CD4-positive, alpha-beta T cell (primary cell): ENCODE data around the gene PGF. TPM values are rescaled to one million over a fixed set of nuclear protein-coding genes. Genes with fewer than 3 reads are reported as not detected.

Experiments
- ATAC-seq: fragments of 200-7000 bp; cut with Tn5 transposase; one replicate; pipeline ENCODE4 v1.10.0; 2022; ENCODE audit warnings: mild to moderate bottlenecking; ENCODE audit not compliant: poor library complexity
- CTCF ChIA-PET: fragments of 350-600 bp; sonication (Branson Sonifier 250); formaldehyde crosslinking; loops from one replicate; lab custom pipeline; 2021; ENCODE audit warnings: antibody characterized with exemption, inconsistent platforms; lab: Charles Lee
- POLR2A ChIA-PET: fragments of 350-600 bp; sonication (Branson Sonifier 250); formaldehyde crosslinking; loops from one replicate; lab custom pipeline; 2021; ENCODE audit warnings: antibody characterized with exemption, inconsistent platforms; lab: Charles Lee
- DNase-seq, 14 experiments: peaks; one replicate each; pipeline ENCODE4 v3.0.0-alpha.2; 2013 to 2020; ENCODE audit warnings: mixed read lengths in 2 of 14
- H3K27ac ChIP-seq, 2 donors: one replicate each; pipeline versions ENCODE4 v1.5.1 to v1.7.0; 2013; ENCODE audit warnings: low read length in 2 of 2, low read depth in 1 of 2, mild to moderate bottlenecking in 1 of 2
- H3K27me3 ChIP-seq, 2 experiments: 1 replicate in 1 of 2; 2 replicates in 1 of 2; pipeline versions ENCODE4 v1.6.1 to v1.7.0; 2013; ENCODE audit warnings: low read length in 2 of 2, control low read depth in 1 of 2, mild to moderate bottlenecking in 1 of 2, moderate library complexity in 1 of 2; ENCODE audit not compliant: insufficient read depth in 2 of 2, control insufficient read depth in 1 of 2
- H3K36me3 ChIP-seq: one replicate; pipeline ENCODE4 v1.6.1; 2013; ENCODE audit warnings: low read length, control low read depth; ENCODE audit not compliant: insufficient read depth
- H3K4me1 ChIP-seq: one replicate; pipeline ENCODE4 v1.6.1; 2013; ENCODE audit warnings: low read length, control low read depth; ENCODE audit not compliant: insufficient read depth
- H3K4me3 ChIP-seq: one replicate; pipeline ENCODE4 v1.5.1; 2013; ENCODE audit warnings: mild to moderate bottlenecking, low read length, moderate library complexity
- H3K9me3 ChIP-seq, 2 experiments: 1 replicate in 1 of 2; 2 replicates in 1 of 2; pipeline versions ENCODE4 v1.6.1 to v1.7.0; 2013; ENCODE audit warnings: low read length in 2 of 2, mild to moderate bottlenecking in 2 of 2, control low read depth in 1 of 2, moderate library complexity in 1 of 2; ENCODE audit not compliant: control insufficient read depth in 1 of 2, insufficient read depth in 1 of 2
- H3K27ac Mint-ChIP-seq: one replicate; pipeline ENCODE4 v1.8.0; 2020; ENCODE audit warnings: mixed read lengths
- H3K27me3 Mint-ChIP-seq: one replicate; pipeline ENCODE4 v1.8.0; 2021; ENCODE audit warnings: mixed read lengths
- H3K36me3 Mint-ChIP-seq: one replicate; pipeline ENCODE4 v1.8.0; 2021; ENCODE audit warnings: low read depth, mixed read lengths
- H3K4me1 Mint-ChIP-seq: one replicate; pipeline ENCODE4 v1.8.0; 2021; ENCODE audit warnings: low read depth, mixed read lengths
- H3K4me3 Mint-ChIP-seq: one replicate; pipeline ENCODE4 v1.8.0; 2020; ENCODE audit warnings: mild to moderate bottlenecking, mixed read lengths
- H3K9me3 Mint-ChIP-seq: one replicate; pipeline ENCODE4 v1.8.0; 2020; ENCODE audit warnings: mixed read lengths
- CTCF ChIP-seq: fragments of 200-600 bp; IDR thresholded peaks from one replicate; pipeline ENCODE4 v1.8.0; 2022; ENCODE audit warnings: antibody characterized with exemption, mild to moderate bottlenecking
- intact Hi-C, 2 experiments: fragments of 100-400 bp; cut with DNase I in 1 of 2; cut with micrococcal nuclease in 1 of 2; formaldehyde crosslinking; loops; one replicate each; pipeline versions ENCODE4 v1.15.1 to v1.9.0; 2023 to 2025; cut with DNase I, micrococcal nuclease
- total RNA-seq, 174 experiments: library from RNA in 2 of 174; stranded (reverse) in 2 of 174; gene quantifications; one replicate each; pipeline ENCODE4 v1.2.3 and lab custom pipeline; 2021 to 2026

PGF gene
- total RNA-seq, 2 experiments from 2014 or later: 0.11 TPM; not detected in 1

DNA sequence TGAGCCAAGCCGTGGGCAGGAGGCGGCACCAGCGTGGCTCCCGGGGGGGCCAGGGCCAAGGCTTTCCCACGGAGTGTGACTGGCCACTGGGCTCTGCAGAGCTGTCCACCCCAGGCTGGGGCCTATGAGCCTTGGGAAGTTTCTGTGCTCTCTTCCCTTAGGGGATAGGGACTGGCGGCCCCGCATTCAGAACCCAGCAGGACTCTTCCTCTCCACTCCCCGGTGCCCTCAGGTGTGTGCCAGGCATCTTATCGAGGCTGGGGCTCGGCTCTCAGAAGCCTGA is 29.6 kb upstream of the PGF start:
- ChIA-PET CTCF (no interaction called here), POLR2A (no interaction called here)
- no peaks in the 10 kb centered on the region for H3K4me1 Mint-ChIP-seq
- H3K27me3 ChIP-seq: no peaks in the 10 kb centered on the region
- no peak overlapping the region for H3K27ac ChIP-seq
- H3K36me3 ChIP-seq: no peaks in the 10 kb centered on the region
- H3K36me3 Mint-ChIP-seq: no peaks in the 10 kb centered on the region
- DNase-seq (no peak), ATAC-seq (no peak)
- H3K27me3 Mint-ChIP-seq: no peaks in the 10 kb centered on the region
- H3K4me3 Mint-ChIP-seq: no peak overlapping the region
- H3K9me3 ChIP-seq: no peaks in the 10 kb centered on the region
- H3K4me3 ChIP-seq: no peak overlapping the region
- no peaks in the 10 kb centered on the region for H3K4me1 ChIP-seq
- H3K27ac Mint-ChIP-seq: no peak overlapping the region
- intact Hi-C loops: loop anchor here in 1 of 2 experiments (5.0 kb wide), 1 partner anchor 1323 kb away; no protein-coding TSS in a partner anchor
- no peak for TF ChIP-seq CTCF
- no peaks in the 10 kb centered on the region for H3K9me3 Mint-ChIP-seq

DNA sequence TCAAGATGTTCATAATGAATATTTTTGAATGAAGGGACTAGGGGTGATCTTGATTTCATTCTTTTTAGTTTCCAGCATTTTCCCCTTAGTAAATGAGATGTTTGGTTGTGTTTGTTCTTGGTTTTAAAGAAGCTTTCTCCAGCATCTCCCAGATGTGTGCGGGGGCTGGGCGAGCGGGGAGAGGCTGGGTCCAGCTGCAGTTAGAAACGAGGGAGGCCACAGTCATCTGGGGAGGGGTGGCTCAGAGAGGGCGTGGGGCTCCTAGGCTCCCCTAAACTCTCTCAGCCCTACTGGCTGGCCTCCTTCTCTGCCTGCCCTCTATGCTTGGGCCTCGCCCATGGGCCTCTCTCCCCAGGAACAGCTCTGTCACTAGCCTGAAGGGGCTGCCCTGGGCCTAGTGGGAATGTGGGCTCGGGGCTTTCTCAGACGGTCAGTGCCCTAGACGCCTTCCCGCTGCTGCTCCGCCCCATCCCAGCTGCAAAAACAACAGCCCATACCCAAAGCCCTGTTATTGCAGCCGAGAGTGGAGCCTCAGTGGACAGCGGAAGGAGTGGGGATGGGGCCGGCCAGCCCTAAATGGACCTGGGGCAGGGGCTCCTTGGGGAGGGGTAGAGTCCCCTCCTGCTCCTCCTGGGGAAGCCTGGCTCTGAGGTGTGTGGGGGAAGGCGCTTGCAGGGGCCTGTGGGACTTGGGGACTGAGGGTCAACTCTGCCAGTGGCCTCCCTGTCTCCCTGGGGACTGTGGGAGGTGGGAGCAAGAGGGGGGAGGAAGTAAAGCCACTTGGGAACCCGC is 29.0 kb upstream of the PGF start:
- H3K9me3 Mint-ChIP-seq: no peaks in the 10 kb centered on the region
- H3K9me3 ChIP-seq: no peaks in the 10 kb centered on the region
- ATAC-seq: no peak

GRCh38 chr14:74983343-74983742 is 27.9 kb upstream of the PGF start:
- H3K36me3 Mint-ChIP-seq: no peaks in the 10 kb centered on the region

More for the DNA sequence above, 29.0 kb upstream of the PGF start:
- Mint-ChIP-seq H3K36me3 (no peaks in the 10 kb centered on the region), H3K4me3 (no peak overlapping the region), H3K27me3 (no peaks in the 10 kb centered on the region), H3K27ac (no peak overlapping the region), H3K4me1 (no peaks in the 10 kb centered on the region)
- Histone ChIP-seq H3K27me3 (no peaks in the 10 kb centered on the region), H3K4me1 (no peaks in the 10 kb centered on the region), H3K36me3 (no peaks in the 10 kb centered on the region), H3K4me3 (no peak overlapping the region), H3K27ac (no peak overlapping the region)
- no peak for DNase-seq
- no peak for TF ChIP-seq CTCF
- intact Hi-C loops: loop anchor here in 1 of 2 experiments (5.0 kb wide), 1 partner anchor 1322 kb away; no protein-coding TSS in a partner anchor
- ChIA-PET CTCF (no interaction called here), POLR2A (no interaction called here)

More at GRCh38 chr14:74983343-74983742, 27.9 kb upstream of the PGF start:
- DNase-seq: no peak
- Mint-ChIP-seq H3K27ac (no peak overlapping the region), H3K4me3 (no peak overlapping the region), H3K27me3 (no peaks in the 10 kb centered on the region), H3K9me3 (no peaks in the 10 kb centered on the region), H3K4me1 (no peaks in the 10 kb centered on the region)
- H3K27me3 ChIP-seq: no peaks in the 10 kb centered on the region
- H3K4me1 ChIP-seq: no peaks in the 10 kb centered on the region
- no peak overlapping the region for H3K27ac ChIP-seq
- TF ChIP-seq CTCF: no peak
- POLR2A ChIA-PET: no interaction called here
- no peaks in the 10 kb centered on the region for H3K9me3 ChIP-seq
- ATAC-seq: no peak
- no peaks in the 10 kb centered on the region for H3K36me3 ChIP-seq
- H3K4me3 ChIP-seq: no peak overlapping the region
- intact Hi-C loops: no loop called here
- CTCF ChIA-PET: no interaction called here
